GM19025 (cell line): Measurements from ENCODE around the gene MAK.
"Not testable (repeated sequence)": the region's sequence is repeated elsewhere in the genome, so short reads cannot be mapped to it uniquely, and the experiment has no call there.

ENCODE experiments used
- ATAC-seq: cut with Tn5 transposase; IDR thresholded peaks from one replicate; pipeline ENCODE4 v1.9.1; 2021; ENCODE audit warnings: mild to moderate bottlenecking, low read depth, moderate library complexity; ENCODE audit not compliant: unreplicated experiment

Gene MAK

GRCh38 chr6:10854922-10855632 lies 16.7 kb upstream of the MAK start:
- no peak for ATAC-seq

GRCh38 chr6:10853849-10854300 lies 15.5 kb upstream of the MAK start:
- ATAC-seq = not testable (repeated sequence)

- ATAC-seq = no peak
These were observed 14.1 kb upstream of the MAK start for GRCh38 chr6:10852361-10852960.

- no peak for ATAC-seq
These were observed 12.4 kb upstream of the MAK start for GRCh38 chr6:10850728-10851127.

- ATAC-seq = no peak
These were observed 11.6 kb upstream of the MAK start for GRCh38 chr6:10849901-10850300.

- no peak for ATAC-seq
These were observed 9.3 kb upstream of the MAK start for GRCh38 chr6:10847684-10848083.

- ATAC-seq = no peak
These were observed 5.2 kb upstream of the MAK start for GRCh38 chr6:10843554-10843953.

GRCh38 chr6:10838794-10839333 lies 525 bp upstream of the MAK start:
- peak; percentile 53 for ATAC-seq

GRCh38 chr6:10837622-10837994 lies 731 bp downstream of the MAK start:
- ATAC-seq = no peak

GRCh38 chr6:10837009-10837621 lies 1.2 kb downstream of the MAK start:
- no peak for ATAC-seq

- no peak for ATAC-seq
These were observed 3.5 kb downstream of the MAK start for GRCh38 chr6:10834823-10835222.

GRCh38 chr6:10831609-10832008 lies 6.7 kb downstream of the MAK start:
- ATAC-seq = no peak

- no peak for ATAC-seq
These were observed 13.5 kb downstream of the MAK start for GRCh38 chr6:10824819-10825218.

GRCh38 chr6:10824297-10824696 lies 14.0 kb downstream of the MAK start:
- ATAC-seq = no peak

- not testable (repeated sequence) for ATAC-seq
These were observed 24.2 kb downstream of the MAK start for GRCh38 chr6:10814176-10814575.

- ATAC-seq = no peak
These were observed 29.2 kb downstream of the MAK start for GRCh38 chr6:10809098-10809497.

GRCh38 chr6:10808376-10808775 lies 30.0 kb downstream of the MAK start:
- ATAC-seq = no peak

- ATAC-seq = peak; percentile 89
These were observed 37.0 kb downstream of the MAK start for GRCh38 chr6:10801224-10801848.

GRCh38 chr6:10800810-10801209 lies 37.5 kb downstream of the MAK start:
- no peak for ATAC-seq

- no peak for ATAC-seq
These were observed 44.1 kb downstream of the MAK start for GRCh38 chr6:10794239-10794638.

- no peak for ATAC-seq
These were observed 44.6 kb downstream of the MAK start for GRCh38 chr6:10793695-10794094.
